ENCODE results near the gene ZPBP2.

GRCh38 chr17:39926135-39926587, 58.2 kb downstream of the ZPBP2 start:
- no peak for TF ChIP-seq CTCF (IDR thresholded peaks at IDR 0.05)
- TF ChIP-seq POLR2A (IDR thresholded peaks at IDR 0.05), result no peak
